ENCODE data around the gene EML4.
"Not testable (repeated sequence)": the region's sequence is repeated elsewhere in the genome, so short reads cannot be mapped to it uniquely, and the experiment has no call there.

Gene EML4

DNA sequence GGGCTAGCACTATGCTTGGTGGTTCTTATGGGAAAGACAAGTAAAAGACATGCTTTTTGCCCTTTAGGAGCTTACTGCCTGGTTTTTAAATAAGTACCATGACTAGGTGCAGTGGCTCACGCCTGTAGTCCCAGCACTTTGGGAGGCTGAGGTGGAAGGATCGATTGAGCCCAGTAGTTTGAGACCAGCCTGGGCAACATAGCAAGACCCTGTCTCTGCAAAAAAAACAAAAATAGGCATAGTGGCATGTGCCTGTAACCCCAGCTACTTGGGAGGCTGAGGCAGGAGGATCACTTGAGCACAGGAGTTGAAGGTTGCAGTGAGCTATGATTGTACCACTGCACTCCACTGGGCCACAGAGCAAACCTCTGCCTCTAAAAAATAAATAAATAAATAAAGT is 4.3 kb downstream of the EML4 start:
- DNase-seq, result not testable (repeated sequence)

GRCh38 chr2:42176992-42177738 is 8.0 kb downstream of the EML4 start:
- DNase-seq, result no peak

DNA sequence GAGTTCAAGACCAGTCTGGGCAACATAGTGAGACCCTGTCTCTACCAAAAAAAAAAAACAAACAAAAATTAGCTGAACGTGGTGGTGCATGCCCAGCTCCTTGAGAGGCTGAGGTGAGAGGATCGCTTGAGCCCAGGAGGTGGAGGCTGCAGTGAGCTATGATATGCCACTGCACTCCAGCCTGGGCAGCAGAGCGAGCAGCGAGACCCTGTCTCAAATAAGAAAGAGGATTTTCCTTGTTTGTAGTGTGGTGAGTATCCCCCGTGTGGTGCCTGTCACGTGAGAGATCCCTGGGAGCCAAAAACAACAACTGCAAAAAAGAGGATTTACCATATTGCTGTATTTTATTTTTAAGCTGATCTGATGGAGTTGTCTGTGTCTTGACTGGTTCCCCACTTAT is 9.2 kb downstream of the EML4 start:
- no peak for DNase-seq

DNA sequence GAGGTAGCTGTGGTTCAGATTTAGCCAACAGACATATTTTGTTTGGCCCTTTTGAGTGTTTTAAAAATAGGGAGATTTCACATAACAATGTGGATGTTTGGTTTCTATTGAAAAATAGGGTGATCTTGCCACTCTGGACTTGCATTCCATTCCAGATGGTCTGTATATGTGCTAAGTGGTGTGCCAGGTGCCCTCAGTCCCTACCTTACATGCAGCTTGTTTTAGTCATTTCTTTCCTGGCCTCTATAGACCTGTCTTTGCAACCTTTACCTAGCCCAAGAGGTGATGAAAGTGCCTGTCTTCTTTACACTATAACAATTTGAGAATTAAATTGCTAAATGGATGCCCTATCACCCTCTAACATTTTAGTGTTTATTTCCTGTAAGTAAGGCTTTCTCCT is 11.1 kb downstream of the EML4 start:
- no peak for DNase-seq

DNA sequence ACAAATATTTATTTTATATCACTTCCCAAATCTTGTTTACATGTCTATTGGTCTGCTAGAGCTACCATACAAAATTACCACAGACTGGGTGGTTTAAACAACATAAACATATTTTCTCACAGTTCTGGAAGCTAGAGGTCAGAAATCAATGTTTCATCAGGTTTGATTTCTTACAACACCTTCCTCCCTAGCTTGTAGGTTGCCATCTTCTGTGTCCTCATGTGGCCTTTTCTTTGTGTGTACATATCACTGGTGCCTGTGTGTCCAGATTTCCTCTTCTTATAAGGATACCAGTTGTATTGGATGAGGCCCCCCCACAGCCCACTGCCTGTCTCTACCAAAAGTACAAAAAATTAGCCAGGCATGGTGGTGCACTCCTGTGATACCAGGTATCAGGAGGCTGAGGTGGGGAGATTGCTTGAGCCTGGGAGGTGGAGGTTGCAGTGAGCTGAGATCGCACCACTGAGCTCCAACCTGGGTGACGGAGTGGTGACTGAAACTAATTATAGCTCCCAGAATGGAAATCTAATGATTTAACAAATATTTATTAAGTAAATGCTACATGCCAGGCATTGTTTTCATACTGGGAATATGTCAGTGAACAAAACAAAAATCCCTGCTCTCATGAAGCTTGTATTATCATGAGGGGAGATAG is 13.6 kb downstream of the EML4 start:
- no peak for DNase-seq

DNA sequence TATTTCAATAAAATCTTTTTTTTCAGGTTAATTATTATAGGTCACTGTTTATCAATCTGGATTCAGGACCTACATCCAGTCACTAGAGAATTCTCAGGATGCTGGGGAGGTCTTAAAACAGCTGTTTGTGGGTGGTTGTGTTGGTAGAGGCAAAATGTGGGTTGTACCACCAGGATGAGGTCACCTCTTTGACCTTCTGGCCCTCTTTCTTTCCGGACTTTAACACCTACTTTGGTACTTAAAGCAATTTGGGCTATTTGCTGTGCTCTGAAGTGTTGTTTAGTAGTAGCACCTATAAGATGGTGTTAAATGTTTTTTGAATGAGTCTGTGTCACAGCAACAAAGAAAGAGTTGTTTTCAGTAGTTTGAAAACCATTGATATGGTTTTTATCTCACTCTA is 14.6 kb downstream of the EML4 start:
- DNase-seq, result no peak

DNA sequence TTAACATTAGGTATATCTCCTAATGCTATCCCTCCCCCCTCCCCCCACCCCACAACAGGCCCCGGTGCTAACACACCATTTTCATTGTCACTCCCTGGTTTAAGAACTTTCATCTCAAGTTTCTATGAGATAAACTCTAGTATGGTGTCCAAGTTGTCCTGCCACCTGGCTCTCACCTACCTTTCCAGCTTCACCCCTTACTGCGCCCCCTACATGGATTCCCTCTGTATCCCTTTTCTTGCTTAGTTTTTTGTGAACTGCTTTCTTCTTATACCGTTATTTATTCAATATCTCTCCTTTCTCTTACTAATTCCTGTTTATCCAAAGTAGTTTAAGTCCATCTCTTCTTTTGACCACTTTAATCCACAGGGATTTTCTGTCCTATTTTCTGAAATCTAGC is 15.2 kb downstream of the EML4 start:
- DNase-seq, result no peak

DNA sequence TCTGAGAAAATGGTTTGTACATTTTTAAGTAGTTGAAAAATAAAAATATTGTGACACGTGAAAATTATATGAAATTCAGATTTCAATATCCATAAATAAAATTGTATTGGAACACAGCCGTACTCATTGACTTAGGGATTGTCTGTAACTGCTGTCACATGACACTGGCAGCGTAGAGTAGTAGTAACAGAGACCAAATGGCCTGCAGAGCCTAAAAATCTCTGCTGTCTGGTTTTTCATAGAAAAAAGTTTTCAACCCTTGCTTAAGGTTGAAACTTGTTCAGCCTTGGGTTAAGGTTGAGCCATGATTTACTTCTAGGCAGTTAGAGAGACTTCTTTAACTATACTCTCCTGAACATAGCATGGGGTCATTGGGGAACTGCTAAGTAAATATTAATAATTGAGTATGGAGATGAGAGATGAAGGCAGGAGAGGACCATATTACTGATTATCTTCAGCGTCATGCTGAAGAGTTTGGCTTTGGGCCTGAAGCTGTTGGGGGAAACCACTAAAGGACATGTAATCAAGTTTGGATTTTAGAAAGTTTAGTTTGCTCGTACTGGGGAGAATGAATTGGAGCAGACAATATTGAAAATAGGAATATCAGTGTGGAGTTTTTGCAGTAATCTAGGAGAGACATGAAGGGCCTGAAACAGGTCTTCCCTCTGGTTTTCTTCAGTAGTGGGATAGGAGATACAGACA is 16.2 kb downstream of the EML4 start:
- no peak for DNase-seq

- DNase-seq, result no peak
Observed at GRCh38 chr2:42186366-42186765, 17.2 kb downstream of the EML4 start.

DNA sequence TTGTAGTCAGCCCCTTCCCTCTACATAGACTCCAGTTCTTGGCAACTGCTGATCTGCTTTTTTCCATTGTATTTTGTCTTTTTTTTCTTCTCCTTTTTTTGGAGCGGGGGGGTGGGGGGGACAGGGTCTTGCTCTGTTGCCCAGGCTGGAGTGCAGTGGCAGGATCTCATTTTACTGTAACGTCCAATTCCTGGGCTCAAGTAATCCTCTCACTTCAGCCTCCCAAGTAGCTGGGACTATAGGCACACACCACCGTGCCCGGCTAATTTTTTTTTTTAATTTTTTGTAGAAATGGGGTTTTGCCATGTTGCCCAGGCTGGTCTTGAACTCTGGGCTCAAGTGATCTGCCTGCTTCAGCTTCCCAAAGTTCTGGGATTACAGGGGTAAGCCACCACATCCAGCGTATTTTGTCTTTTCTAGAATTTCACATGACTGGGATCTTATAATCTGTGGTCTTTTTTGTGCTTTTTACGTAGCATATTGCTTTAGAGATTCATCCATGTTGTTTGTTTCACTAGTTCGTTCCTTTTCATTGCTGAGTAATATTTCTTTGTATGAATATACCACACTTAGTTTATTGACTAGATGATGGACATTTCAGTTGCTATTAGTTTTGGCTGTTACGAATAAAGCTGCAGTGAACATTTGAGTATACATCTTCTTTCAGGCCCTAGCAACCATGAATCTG is 17.9 kb downstream of the EML4 start:
- DNase-seq, result no peak

- no peak for DNase-seq
Observed at GRCh38 chr2:42187886-42188285, 18.7 kb downstream of the EML4 start.

GRCh38 chr2:42189235-42189566 is 20.0 kb downstream of the EML4 start:
- no peak for DNase-seq

- no peak for DNase-seq
Observed at GRCh38 chr2:42190191-42190590, 21.0 kb downstream of the EML4 start.

- DNase-seq, result no peak
Observed at GRCh38 chr2:42191285-42192009, 22.3 kb downstream of the EML4 start.

DNA sequence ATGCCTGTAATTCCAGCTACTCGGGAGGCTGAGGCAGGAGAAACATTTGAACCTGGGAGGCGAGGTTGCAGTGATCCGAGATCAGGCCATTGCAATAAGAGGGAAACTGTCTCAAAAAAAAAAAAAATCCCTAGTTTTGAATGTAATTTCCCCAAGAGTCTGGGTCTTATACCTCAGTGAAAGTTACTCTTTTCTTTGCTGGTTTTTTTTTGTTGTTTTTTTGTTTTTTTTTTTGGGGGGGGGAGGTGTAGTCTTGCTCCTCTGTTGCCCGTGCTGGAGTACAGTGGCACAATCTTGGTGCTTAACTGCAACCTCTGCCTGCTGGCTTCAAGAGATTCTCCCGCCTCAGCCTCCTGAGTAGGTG is 22.8 kb downstream of the EML4 start:
- no peak for DNase-seq

- DNase-seq, result peak; percentile 23
Observed at GRCh38 chr2:42192652-42193566, 23.8 kb downstream of the EML4 start.

DNA sequence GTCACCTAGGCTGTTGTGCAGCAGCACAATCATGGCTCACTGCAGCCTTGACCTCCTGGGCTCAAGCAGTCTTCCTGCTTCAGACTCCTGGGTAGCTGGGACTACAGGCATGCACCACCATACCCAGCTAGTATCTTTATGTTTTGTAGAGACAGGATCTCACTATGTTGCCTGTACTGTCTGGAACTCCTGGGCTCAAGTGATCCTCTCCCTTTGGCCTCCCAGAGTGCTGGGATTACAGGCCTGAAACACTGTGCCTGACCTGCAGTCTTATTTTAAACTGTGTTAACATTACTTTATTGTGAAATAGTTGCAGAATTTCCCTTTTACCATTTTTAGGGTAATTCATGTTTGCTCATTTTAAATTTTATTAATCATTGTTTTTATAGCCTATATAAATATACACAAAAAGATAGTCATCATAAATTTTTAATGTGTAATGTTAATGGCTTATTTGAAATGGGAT is 24.6 kb downstream of the EML4 start:
- no peak for DNase-seq

- no peak for DNase-seq
Observed at GRCh38 chr2:42194428-42194827, 25.3 kb downstream of the EML4 start.

GRCh38 chr2:42195559-42195958 is 26.4 kb downstream of the EML4 start:
- DNase-seq, result no peak

DNA sequence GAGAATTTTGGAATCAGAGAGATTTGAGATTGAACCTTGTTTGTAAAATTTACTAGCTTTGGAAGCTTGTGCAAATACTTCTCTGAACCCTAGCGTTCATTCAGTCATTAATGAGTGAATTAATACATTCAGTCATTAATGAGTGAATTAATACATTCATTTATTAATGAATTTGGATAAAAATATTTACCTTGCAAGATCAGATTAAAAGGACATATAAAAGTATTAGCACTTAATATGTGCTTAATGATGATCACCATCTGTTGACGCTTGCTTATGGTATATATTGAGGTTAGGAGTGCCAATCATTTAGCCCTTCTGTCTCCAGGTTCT is 26.9 kb downstream of the EML4 start:
- DNase-seq, result no peak

GRCh38 chr2:42196403-42197267 is 27.5 kb downstream of the EML4 start:
- DNase-seq, result peak; percentile 46

All from activated CD4-positive, alpha-beta T cell treated with anti-CD3 and anti-CD28 coated beads, Interleukin-2, Interleukin-6, amounts not matched to agents 100 ng/mL and 50 ng/mL, durations not matched to agents 16 hours and 8 hours (primary cell).